Body of pancreas (tissue), 4 donors: Measurements from ENCODE around the gene THBS3.
A peak's percentile ranks its signal among the peaks of the same experiment; 100 is the strongest.

Source experiments
- CTCF ChIP-seq, 7 experiments: fragments of 450-650 bp in 4 of 7; fragments of 200-600 bp in 3 of 7; sonication (generic) in 3 of 7; IDR thresholded peaks; one replicate each; pipeline ENCODE4 v1.5.1; 2016 to 2019; ENCODE audit warnings: antibody characterized with exemption in 7 of 7
- POLR2A ChIP-seq, 3 donors: fragments of 450-650 bp; IDR thresholded peaks; one replicate each; pipeline ENCODE4 v1.6.1; 2016; ENCODE audit warnings: antibody characterized with exemption in 3 of 3, mild to moderate bottlenecking in 2 of 3

- TF ChIP-seq CTCF (IDR thresholded peaks at IDR 0.05) (no peak), POLR2A (IDR thresholded peaks at IDR 0.05) (peak in 2 of 3 donors; percentile 58)
Measured at GRCh38 chr1:155255243-155256007, 47.7 kb upstream of the THBS3 start, which contains the start of gene ENTREP3.
